Frontal cortex (tissue), 4 donors: ENCODE results near the gene ADPRHL1. TPM values are rescaled to one million over a fixed set of nuclear protein-coding genes. Genes with fewer than 3 reads are reported as not detected.
"Not testable (repeated sequence)": the region's sequence is repeated elsewhere in the genome, so short reads cannot be mapped to it uniquely, and the experiment has no call there.

Experiments
- DNase-seq, 2 donors: peaks; one replicate each; pipeline ENCODE4 v3.0.0; 2012; ENCODE audit warnings: low spot score in 2 of 2
- FAIRE-seq: peaks from 2 replicates; lab custom pipeline; 2012; peaks lifted over from hg19 to GRCh38; lab: Jason Lieb, UNC
- total RNA-seq: library from RNA; depleted of rRNA; stranded (reverse); fragments of >200 nt; gene quantifications from one replicate; pipeline ENCODE4 v1.2.3, GENCODE V29; 2014
- donor health status: control.
- donor health status: control.
- donor health status: control.

ADPRHL1 gene
- total RNA-seq, 1 donor from 2014 or later, result 1.2 TPM

GRCh38 chr13:113460064-113460555, 6.8 kb upstream of the ADPRHL1 start:
- no peak for FAIRE-seq

DNA sequence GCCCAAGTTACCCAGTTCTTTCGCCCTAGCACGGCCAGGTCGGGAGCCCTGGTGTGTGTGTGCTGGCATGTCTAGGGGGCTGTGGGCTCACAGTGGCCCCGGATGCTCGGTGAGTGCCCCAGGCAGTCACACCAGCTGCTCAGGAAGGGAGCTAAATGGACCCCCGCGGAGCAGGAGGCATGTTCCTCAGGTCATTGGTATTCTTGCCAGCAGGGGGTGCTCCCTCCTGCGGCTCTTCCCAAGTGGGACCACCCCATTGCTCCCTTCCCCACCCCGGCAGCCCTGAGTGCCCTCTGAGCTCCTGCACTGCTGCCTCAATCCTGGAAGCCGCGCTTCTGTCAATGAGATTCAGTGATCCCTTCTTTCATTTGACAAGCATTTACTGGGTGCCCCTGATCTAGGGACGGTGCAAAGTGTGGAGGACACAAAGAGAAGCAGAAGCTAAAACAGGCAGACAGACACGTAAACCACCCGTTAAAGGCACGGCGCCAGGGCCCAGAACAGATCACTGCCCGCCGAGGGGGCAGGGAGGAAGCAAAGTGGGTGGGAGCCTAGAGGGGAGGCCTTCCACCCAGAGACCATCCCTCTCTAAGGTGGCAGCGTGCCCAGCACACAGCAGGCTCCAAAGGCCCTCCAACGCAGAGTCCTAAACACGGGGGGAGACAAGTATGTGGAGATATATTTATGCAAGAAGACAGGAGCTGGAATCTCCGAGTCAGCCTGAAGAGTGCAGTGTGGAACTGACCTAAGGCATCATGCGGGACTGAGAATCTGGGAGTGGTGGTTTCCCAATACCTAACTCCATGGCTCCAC, 5.2 kb upstream of the ADPRHL1 start:
- DNase-seq (peak in 1 of 2 donors; percentile 39), FAIRE-seq (no peak)

More at GRCh38 chr13:113460064-113460555, 6.8 kb upstream of the ADPRHL1 start:
- no peak for DNase-seq

DNA sequence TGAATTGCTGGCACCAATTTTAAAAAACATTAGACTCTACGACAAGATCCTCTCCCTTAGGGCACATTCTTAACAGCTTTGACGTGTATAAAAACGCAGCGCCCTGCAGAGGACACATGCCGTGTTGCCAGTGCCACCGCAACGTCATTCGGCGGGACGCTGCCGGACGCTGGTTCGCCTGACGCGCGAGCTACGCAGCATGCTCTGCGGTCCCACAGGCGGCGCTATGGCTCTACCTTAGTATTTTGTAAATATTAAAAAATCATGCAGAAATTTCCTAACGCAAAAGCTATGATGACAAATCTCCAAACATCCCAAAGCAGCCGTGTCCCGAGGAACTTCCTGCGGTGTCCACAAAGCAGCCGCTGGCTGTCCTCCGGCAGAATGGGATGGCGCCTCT, 4.2 kb upstream of the ADPRHL1 start:
- DNase-seq (no peak), FAIRE-seq (no peak)

DNA sequence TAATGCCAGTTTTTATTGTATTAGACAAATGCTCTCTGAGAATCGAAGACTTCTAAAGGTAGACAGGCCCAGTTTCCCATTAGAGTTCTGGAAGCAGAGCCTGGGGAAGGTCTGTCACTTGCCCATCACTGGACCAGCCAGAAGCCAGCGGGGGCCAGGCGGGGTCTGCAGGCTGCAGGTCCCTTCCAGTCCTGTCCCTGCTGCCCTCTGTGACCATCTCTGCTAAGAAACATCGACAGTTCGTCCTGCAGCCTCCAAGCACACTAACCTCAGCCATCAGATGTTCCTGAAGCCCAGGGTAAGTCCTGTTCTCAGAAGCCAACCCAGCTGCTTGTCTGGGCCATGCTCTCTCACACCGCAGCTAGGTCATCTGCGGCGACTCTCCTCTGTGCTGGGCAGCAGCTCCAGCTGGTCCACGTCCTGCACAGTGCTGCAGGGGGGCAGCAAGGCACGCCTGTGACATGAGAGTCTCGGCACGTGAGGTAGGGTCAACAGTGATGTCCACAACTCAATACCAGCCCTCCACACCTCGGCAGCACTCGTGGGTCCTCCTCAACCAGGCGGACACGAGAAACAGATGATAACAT, 2.9 kb upstream of the ADPRHL1 start:
- DNase-seq (no peak), FAIRE-seq (no peak)

- no peak for FAIRE-seq
These were observed 2.1 kb upstream of the ADPRHL1 start for GRCh38 chr13:113455384-113455783.

GRCh38 chr13:113454936-113455335, 1.6 kb upstream of the ADPRHL1 start:
- DNase-seq, result no peak

More at GRCh38 chr13:113455384-113455783, 2.1 kb upstream of the ADPRHL1 start:
- no peak for DNase-seq

GRCh38 chr13:113452466-113452865, 822 bp downstream of the ADPRHL1 start:
- FAIRE-seq, result no peak
- no peak for DNase-seq

More at GRCh38 chr13:113454936-113455335, 1.6 kb upstream of the ADPRHL1 start:
- no peak for FAIRE-seq

GRCh38 chr13:113451951-113452421, 1.3 kb downstream of the ADPRHL1 start:
- FAIRE-seq (no peak), DNase-seq (no peak)

DNA sequence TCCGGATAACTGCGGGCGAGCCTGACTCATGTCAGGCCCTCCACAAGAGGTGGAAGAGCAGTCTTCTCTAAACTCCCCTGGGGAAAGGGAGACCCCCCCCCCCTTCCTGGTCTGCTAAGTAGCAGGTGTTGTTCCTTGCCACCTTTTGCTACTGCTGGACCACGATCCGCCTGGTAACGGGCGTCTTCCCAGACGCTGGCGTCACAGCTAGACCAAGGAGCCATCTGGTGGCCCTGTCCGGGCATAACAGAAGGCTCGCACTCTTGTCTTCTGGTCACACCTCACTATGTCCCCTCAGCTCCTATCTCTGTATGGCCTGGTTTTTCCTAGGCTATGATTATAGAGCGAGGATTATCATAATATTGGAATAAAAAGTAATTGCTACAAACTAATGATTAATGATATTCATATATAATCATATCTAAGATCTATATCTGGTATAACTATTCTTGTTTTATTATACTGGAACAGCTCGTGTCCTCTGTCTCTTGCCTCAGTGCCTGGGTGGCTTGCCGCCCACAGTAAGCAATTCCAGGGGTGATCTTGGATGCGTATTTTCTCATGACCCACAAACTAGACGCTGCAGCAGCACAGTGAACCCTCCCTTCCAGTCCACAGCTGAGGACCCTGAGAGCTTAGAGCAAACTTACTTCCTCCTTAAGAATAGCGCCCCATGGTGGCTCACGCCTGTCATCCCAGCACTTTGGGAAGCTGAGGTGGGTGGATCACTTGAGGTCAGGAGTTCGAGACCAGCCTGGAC, 2.2 kb downstream of the ADPRHL1 start:
- not testable (repeated sequence) for FAIRE-seq, DNase-seq

GRCh38 chr13:113450348-113450744, 2.9 kb downstream of the ADPRHL1 start:
- FAIRE-seq, DNase-seq: not testable (repeated sequence)

DNA sequence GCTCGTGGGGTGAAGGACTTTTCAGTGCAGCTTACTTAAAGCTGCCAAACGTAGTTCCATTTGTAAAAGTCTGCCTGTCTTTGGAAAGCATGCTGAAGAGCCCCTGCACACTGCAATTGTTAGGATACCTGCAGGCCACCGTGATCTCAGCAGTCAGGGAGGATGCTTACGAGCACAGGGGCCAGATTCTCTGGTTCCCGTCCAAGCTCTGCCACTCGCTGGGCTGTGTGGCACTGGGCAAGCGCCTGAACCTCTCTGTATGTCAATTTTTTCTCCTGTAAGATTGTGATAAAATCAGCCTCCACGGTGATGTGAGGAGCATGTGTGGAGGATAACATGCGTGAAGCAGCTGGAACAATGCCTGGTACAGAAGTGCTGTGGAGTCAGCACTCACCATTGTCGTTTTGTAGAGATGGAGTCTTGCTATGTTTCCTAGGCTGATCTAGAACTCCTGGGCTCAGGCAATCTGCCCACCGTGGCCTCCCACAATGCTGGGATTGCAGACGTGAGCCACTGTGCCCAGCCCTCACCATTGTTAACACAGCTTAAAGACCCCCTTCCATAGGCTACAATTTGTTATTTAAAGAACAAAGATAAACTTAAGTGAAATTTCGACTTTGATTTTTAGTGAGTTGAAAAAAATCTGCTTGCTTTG, 3.5 kb downstream of the ADPRHL1 start:
- FAIRE-seq, result no peak
- no peak for DNase-seq

GRCh38 chr13:113448885-113449692, 4.2 kb downstream of the ADPRHL1 start:
- DNase-seq (no peak), FAIRE-seq (no peak)

DNA sequence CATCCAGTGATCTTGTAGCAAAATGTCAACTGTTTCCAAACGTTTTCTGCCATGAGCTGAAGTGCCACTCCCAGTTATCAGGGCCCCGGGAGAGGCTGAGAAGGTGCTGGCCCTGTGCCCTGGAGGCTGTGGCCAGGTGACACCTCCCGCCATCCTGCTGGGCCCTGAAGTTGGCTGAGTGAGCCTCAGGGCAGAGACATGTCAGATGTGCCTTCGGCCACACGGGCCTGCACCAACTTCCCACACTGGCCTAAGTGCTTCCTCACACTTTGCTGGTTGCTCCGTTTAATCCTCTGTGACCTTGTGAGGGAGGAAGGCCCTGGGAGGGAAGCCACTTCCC, 4.8 kb downstream of the ADPRHL1 start:
- FAIRE-seq (no peak), DNase-seq (no peak)

- no peak for DNase-seq
- no peak for FAIRE-seq
These were observed 5.7 kb downstream of the ADPRHL1 start for GRCh38 chr13:113447596-113447995.

DNA sequence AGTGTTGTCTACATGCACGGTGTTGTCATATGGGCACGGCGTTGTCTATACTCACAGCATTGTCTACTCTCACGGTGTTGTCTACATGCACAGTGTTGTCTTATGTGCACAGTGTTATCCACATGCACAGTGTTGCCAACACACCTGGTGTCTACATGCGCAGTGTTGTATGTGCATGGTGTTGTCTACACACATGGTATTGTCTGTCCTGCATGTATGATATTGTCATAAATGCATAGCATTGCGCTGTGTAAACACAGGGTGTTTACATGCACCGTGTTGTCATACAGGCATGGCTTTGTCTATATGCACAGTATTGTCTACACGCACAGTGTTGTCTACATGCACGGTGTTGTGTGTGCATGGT, 6.8 kb downstream of the ADPRHL1 start:
- DNase-seq (no peak), FAIRE-seq (no peak)

DNA sequence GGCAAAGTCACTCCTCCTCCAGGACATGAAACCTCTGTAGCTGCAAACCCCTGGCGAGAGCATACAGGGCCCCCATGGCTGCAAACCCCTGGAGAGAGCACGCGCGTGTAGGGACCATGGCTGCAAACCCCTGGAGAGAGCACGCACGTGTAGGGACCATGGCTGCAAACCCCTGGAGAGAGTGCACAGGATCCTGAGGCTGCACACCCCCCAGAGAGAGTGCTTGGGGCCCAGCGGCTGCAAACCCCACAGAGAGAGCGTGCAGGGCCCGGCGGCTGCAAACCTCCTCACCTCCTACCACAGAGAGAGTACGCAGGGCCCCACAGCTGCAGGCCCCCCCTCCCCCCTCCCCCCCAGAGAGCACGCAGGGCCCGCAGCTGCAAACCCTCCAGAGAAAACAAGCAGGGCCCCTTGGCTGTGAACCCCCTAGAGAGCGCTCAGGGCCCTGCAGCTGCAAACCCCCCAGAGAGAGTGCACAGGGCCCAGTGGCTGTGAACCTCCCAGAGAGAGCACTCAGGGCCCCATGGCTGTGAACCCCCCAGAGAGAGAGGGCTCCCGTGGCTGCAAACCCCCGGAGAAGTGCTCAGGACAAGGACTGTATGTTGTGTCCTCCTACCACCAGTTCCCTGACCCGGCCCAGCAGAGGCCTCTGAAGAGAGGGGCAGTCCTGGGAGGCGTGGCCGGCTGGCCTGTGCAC, 7.3 kb downstream of the ADPRHL1 start:
- DNase-seq (no peak), FAIRE-seq (no peak)

- FAIRE-seq, result no peak
These were observed 9.3 kb downstream of the ADPRHL1 start for GRCh38 chr13:113443991-113444390.

GRCh38 chr13:113442985-113443362, 10.3 kb downstream of the ADPRHL1 start:
- FAIRE-seq (no peak), DNase-seq (no peak)

More at GRCh38 chr13:113443991-113444390, 9.3 kb downstream of the ADPRHL1 start:
- DNase-seq, result no peak
